T-helper 2 cell treated with Interferon-gamma antibody and Interleukin-4, amounts not matched to agents 100 ng/mL and 5 ng/mL, for 36 hours (primary cell): ENCODE results near the gene C22orf31. TPM values are rescaled to one million over a fixed set of nuclear protein-coding genes. Genes with fewer than 3 reads are reported as not detected.
"Not testable (repeated sequence)": the region's sequence is repeated elsewhere in the genome, so short reads cannot be mapped to it uniquely, and the experiment has no call there.

Source experiments
- intact Hi-C: fragments of 100-400 bp; cut with micrococcal nuclease; formaldehyde crosslinking; loops from one replicate; pipeline ENCODE4 v1.15.1; 2023
- total RNA-seq: library from RNA; stranded (reverse); gene quantifications from 2 replicates; pipeline ENCODE4 v1.2.3, GENCODE V29; 2022

C22orf31 gene
- not detected in 2 replicates for total RNA-seq

DNA sequence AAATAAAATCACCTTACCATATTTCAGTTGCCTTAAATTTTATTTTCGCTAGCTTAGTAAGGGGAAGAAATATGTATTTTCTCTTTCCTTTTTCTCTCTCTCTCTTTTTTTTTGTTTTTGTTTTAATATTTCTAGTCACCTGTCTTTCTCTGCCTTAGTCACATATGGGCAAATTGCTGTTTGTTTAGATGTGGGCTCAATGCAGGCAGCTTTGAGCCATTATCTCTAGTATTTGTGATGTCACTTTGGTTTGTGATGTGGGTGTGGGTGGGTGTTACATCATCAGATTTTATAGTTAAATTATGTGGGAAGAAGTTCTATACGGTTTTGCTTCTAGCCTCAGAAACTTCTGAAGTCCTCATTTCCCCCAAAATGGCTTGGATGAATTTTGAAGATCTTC, at the start of gene C22orf31:
C22orf31 (minus strand) TSS at position 59 of the 400 bp plus-strand sequence; CDS start at position 20, 39 bp downstream.
- intact Hi-C loops: no loop called here

DNA sequence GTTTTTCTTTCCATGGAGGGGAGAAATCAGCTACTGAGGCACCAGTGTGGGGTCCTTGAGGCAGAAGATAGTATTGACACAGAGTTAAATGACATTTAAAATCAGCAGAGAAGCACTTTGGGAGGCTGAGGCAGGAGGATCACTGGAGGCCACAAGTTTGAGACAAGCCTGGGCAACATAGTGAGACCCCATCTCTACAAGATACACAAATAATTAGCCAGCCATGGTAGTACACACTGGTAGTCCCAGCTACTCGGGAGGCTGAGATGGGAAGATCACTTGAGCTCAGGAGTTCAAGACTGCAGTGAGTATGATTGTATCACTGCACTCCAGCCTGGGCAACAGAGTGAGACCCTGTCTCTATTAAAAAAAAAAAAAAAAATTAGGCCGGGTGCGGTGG, 49.3 kb upstream of the C22orf31 start:
- intact Hi-C loops: no loop called here

DNA sequence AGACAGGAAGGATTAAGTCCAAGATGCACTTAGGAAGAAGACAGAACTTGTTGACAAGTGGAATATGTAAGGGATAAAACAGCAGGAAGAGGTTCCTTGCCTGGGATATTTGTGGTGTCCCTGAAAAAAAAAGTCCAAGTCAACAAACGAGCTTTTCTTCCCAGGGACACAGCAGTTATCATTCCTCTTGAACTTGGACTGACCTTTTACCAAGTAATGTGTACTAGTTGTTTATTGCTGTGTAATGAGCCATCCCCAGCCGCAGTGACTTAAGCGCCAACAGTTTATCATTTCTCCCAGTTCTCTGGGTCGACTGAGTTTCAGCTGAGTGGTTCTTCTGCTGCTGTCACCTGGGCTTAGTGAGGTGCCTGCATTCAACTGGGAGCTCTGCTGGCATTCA, 48.2 kb upstream of the C22orf31 start:
- intact Hi-C loops: no loop called here

DNA sequence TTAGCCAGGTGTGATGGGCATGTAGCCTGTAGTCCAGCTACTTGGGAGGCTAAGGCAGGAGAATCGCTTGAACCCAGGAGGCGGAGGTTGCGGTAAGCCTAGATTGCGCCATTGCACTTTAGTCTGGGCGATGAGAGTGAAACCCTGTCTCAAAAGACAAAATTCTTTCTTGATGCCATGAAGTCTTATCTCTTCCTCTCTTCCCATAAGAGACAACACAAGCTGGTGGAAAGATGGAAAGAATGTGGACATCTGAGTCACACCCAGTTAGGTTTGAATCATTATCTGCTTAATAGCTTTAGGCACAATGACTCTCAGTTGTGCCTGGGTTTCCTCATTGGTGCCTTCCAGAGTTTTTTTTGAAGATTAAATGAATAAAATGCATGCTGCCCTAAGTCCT, 46.5 kb upstream of the C22orf31 start:
- intact Hi-C loops: no loop called here

DNA sequence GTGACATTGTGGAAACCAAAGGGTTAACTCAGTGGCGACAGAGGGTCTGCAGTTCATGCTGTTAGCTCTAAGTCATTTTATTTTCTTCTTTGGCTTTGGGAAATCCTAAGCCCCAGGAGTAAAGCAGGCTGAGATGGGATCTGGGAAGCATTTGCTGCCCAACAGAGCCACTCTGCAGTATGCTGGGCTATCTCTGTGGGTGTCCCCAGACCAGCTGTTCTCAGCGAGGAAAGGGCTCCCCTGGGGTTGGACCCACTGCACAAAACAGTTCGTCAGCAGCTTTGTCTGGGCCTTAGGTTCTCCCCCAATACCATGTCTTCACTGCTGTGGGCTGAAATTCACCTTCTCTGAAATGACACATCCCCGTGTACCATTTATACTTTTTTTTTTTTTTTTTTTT, 45.2 kb upstream of the C22orf31 start:
- intact Hi-C loops: no loop called here

DNA sequence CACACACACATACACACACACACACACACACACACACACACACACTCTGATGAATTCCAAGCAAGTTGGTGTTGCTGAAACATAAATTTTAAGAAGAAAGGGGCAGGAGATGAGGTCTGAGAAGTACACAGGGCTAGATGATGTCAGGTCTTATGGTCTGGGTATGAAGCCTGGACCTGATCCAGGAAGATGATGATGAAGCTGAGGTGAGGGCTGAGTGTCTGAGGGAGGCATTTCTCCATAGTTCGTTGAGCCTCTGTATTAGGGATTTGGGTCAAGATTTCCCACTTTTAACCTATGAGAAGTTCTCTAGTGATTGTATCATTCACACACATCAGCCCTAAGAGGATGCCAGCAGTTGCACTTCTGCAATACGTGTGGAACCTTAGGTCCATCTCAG, 43.8 kb upstream of the C22orf31 start:
- intact Hi-C loops: no loop called here

DNA sequence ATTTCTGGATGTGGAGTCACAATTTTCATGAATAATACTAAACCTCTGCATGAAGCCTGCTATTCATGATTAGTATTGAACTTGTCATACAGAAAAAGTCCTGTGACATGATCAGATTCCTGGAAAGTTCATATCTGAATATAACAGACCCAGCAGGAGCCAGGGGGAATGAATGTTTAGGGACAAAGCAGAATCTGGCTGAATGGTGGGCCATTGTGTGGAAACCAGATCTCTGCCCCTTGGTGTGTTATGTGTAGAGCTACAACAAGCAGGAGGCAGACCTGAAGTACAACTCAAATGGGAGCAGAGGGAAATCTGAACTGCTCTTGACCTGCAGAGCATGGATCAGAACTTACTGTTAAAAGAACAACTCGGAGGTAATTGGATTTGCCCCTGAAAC, 41.5 kb upstream of the C22orf31 start:
- intact Hi-C loops: no loop called here

DNA sequence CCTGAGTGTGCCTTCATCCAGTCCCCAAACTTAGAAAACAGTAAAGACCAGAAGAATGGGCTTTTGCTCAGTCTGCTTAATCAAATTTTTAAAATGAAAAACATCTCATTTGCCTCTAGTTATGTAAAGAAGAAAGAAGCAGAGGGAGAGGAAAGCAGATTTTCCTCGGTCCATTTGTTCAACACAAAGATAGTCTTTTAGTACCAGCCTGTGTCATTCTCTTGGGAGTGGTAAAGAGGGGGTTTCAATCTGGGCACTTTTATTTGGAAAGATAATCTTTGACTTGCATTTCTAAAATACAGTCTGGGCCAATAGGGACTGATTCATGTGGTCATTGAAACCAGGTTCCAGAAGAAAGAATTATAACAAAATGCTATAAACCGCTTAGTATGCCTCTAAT, 40.7 kb upstream of the C22orf31 start:
- intact Hi-C loops: no loop called here

DNA sequence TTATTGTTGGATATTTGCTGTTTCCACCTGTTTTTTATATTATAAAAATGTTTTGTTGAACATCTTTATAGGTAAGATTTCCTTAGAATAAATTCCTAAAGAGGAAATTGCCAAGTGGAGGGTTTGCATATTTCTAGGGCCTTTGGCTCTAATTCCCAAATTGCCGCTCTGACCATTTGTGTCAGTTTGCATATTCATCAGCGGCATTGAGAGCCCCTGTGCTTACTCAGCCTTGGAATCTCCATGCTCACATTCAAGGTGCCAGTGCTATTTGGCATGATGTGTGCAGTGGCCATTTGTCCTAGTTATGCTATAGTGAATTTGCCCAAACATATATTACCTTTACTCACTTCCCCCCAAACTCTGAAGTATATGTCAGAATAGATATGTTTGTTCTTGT, 36.7 kb upstream of the C22orf31 start:
- intact Hi-C loops: no loop called here

DNA sequence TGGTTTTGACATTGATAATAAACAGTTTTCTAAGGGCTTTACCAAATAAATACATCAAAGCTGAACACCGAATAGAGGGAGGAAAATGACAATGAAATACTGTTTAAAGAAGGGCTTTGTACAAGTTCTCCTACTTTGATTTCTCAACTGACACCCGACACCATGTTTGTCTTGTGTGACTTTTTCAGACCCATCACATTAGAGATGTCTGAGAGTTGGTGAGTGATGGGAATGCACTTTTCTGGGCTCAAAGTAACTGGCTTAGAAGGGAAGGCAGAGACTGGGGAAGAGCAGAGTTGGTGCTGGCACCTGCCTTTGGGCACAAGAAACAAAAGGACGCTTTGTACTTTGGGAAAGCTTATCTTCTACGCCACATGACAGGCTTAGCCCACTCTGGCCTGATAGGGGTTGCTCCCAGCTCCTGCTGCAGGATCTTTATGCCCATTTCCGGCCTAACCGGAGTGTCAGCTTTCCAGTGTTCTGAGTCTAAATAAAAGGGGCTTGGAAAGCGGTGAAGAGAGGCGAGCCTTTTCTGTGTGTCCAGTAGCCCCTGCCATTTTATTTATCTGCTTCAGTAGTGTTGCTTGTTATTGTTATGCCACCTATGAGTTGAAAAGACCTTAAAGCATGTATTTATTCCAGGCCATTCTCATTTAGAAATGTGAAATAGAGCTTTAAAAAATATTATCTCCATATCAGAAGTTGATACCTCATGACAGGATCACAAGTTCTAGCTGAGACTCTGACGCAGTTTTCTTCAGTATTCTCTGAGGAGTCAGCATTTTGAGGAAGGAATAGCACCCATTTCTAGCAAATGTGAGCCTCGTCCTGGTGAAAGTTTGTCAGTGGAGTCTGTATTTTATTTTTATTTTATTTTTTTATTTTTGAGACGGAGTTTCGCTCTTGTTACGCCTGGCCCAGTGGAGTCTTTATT, 35.4 kb upstream of the C22orf31 start:
- intact Hi-C loops: no loop called here

DNA sequence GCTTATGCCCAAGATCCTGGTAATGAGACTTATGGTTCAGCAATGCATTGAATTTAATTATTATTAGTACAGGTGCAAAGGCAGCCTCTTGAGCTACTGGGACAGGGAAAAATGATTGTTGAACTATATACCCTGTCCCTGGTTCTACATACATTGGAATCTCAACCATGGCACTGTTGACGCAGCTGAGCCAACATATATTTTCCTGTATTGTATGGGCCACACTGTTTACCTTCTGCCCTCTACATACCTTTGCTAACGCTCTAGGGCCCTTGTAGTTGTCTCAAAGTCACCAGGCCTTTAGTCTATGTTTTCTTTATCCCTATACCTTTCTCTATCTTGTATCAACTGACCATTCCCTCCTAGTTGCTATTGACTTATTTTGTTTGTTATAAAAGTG, 33.8 kb upstream of the C22orf31 start:
- intact Hi-C loops: no loop called here

DNA sequence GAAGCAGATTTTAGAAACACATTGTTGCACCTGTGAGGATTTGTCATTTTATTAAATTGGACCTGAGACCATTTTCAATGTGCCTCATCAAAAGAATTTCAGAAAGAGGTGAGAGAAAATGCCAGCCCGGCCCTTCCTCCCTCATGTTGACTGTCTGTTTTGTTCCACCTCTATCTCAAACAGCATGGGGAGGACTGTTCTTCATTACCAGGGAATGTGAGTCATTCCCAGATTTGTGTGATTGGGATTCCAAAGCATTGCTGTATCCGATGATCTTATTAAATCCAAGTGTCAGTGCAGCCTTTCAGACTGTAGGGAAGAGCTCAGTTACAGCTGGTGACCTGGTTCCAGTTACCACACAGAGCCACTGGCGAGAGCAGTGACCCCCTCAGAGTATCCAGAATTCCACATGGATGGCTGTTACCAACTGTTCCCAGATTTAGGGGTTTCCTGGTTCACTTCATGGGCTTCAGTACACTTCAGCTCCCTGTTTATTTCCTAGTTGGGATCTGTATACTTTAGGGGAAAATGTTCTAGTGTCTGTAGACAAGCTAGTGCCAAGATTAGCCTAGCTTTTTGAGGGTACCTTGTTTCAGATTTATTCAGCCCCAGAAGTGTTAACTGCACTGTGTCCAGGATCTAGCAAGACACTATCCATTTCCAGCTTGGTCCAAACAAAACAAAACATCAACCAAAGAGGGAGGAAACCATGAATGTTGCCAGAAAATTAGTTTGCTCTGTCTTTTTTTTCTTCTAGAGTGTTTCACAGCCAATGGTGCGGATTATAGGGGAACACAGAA, 32.1 kb upstream of the C22orf31 start:
- intact Hi-C loops: no loop called here

DNA sequence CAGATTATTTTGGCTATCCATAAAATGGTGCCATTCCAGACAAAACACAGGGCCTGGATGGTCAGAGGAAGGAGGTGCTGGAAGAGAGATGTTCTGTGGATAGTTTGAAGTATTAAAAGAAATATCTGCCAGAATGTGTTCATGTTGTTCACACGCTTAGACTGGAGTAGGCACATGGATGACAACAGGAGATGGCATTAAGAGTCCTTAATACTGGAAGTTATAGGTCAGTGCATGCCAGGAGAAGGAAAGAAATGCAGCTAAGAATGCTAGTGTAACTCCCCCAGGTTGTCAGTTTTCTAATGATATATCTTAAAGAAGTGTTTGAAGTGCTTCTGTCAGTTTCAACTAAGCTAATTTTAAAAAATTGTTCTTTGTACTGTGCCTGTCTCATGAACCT, 31.4 kb upstream of the C22orf31 start:
- intact Hi-C loops: no loop called here

DNA sequence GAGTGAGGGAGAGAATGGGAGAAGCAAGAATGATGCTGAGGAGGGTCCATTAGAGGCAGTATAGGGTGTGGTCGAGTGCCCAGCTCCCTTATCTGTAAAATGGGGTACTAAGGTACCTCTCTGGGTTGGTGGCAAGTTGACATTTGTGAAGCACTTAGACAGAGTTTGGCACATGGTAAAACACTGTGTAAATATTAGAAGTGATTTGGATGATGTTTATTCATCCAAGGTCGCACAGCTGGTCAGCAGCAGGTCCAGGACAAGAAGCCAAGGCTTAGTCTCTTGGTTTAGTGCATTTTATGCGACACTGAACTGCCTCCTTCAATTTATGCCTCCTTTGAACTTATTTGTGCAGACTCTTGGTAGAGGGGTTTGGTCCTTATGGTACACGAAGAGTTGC, 30.6 kb upstream of the C22orf31 start:
- intact Hi-C loops: no loop called here

DNA sequence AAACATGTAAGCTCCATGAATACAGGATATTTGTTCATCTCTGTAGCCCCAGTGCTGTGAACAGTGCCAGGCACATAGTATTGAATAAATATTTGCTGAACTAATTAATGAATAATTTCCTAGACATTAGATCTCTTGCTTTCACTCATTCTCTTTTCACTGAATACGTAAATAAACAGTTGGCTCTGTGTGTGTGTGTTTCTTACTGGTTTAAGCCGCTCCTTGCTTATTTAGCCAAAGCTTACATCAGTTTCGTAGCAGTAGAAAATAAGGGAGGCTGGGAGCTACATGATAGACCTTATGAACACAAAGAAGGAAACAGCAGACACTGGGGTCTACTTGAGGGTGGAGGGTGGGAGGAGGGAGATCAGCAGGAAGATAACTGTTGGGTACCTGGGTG, 28.4 kb upstream of the C22orf31 start:
- intact Hi-C loops: no loop called here

DNA sequence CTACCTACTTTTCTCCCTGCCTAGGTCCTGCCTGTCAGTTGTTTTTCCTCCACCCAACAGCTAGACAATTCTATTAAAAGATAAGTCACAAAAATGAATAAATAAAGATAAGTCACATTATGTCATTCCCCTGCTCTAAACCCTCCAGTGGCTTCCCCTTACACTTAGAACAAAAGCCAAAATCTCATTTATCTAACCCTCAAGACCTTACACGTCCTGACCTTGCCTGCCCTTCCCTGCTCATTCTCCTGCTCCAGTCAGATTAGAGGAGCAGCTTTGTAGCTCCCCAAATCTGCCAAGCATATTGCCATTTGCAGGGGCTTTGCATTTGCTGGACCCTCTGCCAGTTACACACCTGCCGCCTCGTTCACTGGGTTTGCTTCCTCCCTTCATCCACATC, 27.9 kb upstream of the C22orf31 start:
- intact Hi-C loops: no loop called here

DNA sequence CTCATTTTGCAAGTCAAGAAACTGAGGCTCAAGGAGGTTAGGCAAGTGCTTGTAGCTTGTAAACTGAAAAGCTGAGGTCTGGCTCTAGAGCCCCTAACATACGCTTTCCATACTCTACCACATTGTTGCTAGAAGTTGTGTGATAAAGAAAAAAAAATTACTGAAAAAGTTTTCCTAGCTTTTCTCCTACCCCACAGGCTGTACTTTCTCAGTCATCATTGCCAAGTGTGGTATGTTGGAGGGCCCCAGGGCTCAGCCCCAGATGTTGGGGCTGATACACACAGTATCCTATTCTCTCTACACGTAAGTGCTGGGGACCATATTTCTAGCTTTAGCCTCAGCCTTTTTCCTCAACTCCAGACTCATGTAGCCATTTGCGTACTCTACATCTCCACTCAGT, 27.2 kb upstream of the C22orf31 start:
- intact Hi-C loops: no loop called here

DNA sequence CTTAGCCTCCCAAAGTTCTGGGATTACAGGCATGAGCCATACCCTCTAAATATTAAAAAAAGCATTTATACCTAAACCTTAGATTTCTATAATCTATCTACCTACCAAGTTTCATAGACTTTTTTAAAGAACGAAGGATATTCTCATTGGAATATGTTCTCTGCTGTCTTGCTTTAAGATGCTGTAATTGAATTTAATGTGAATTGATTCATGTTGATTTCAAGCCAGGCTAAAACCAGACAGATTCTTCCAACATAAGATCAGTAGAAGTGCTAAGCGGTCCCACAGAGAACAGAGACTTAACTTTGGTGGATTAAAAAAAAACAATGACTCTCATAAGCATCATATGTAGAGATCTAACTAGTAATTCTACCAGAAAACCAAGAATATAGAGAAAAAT, 25.4 kb upstream of the C22orf31 start:
- intact Hi-C loops: no loop called here

DNA sequence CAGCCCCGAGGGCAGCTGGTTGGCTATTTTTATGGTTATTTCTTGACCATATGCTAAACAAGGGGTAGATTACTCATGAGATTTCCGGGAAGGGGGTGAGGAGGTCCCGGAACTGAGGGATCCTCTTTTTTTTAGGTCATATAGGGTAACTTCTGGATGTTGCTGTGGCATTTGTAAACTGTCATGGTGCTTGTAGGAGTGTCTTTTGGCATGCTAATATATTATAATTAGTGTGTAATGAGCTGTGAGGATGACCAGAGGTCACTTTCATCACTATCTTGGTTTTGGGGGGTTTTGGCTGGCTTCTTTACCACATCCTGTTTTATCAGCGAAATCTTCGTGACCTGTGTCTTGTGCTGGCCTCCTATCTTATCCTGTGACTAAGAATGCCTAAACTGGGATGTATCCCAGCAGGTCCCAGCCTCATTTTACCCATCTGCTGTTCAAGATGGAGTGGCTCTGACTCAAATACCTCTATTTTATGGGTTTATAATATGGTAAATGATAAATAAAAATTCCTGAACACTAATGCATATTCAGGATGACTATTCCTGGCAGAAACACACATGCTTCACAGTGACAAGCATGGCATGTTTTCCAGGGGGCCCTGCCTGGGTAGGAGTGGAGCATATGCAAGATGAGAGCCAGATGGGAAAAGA, 22.4 kb upstream of the C22orf31 start:
- intact Hi-C loops: no loop called here

DNA sequence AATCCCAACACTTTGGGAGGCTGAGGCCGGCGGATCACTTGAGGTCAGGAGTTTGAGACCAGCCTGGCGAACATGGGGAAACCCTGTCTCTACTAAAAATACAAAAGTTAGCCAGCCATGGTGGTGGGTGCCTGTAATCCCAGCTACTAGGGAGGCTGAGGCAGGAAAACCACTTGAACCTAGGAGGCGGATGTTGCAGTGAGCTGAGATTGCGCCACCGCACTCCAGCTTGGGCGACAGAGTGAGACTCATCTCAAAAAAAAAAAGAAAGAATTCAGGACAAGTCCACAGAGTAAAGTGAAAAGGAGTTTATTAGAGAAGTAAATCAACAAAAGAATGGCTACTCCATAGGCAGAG, 21.9 kb upstream of the C22orf31 start:
- intact Hi-C loops: not testable (repeated sequence)

DNA sequence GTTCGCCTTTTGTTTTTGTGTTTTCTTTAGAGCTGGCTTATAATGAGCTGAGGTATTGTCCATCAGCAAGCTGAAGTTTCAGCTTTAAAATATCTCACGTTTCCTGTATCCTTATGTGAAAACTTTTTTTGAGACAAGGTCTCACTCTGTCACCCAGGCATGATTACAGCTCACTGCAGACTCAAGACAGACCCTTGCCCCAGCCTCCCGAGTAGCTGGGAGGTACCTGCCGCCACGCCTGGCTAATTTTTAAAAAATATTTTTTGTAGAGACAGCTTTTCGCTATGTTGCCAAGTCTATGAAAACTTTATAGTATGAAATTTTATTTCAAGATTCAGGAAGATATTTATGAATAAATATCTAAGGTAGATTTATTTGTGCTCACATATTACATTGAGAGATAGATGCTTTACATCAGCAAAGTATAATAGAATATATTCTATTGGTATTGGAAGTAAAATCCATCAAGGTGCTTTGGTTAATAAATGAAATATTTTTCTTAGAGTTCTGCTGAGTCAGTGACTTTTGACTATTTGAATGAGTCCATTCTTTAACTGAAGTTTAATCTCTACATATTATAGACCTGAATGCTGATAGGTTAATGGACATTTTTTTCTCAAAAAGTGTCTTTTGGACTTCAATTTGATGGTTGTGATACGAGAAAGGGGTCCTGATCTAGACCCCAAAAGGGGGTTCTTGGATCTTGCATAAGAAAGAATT, 21.4 kb upstream of the C22orf31 start:
- intact Hi-C loops: no loop called here
